ENCODE measurements around the gene ETV3.

The ETV3 gene

GRCh38 chr1:157137046-157137407 is 1.2 kb downstream of the ETV3 start:
- no peak for DNase-seq

- DNase-seq: no peak
These were observed 2.1 kb downstream of the ETV3 start for GRCh38 chr1:157136133-157136532.

GRCh38 chr1:157135646-157136045 is 2.5 kb downstream of the ETV3 start:
- no peak for DNase-seq

GRCh38 chr1:157135070-157135469 is 3.1 kb downstream of the ETV3 start:
- no peak for DNase-seq

- no peak for DNase-seq
These were observed 3.8 kb downstream of the ETV3 start for GRCh38 chr1:157134442-157134841.

- no peak for DNase-seq
These were observed 4.8 kb downstream of the ETV3 start for GRCh38 chr1:157133426-157133825.

- DNase-seq: no peak
These were observed 5.5 kb downstream of the ETV3 start for GRCh38 chr1:157132616-157133167.

- DNase-seq: no peak
These were observed 6.1 kb downstream of the ETV3 start for GRCh38 chr1:157132111-157132510.

GRCh38 chr1:157131281-157131680 is 6.9 kb downstream of the ETV3 start:
- no peak for DNase-seq

- peak; percentile 44 for DNase-seq
These were observed 13.3 kb downstream of the ETV3 start for GRCh38 chr1:157124855-157125254.

- peak; percentile 52 for DNase-seq
These were observed 18.7 kb downstream of the ETV3 start for GRCh38 chr1:157119448-157119847.

- no peak for DNase-seq
These were observed 19.2 kb downstream of the ETV3 start for GRCh38 chr1:157119008-157119407.

GRCh38 chr1:157117527-157118057 is 20.6 kb downstream of the ETV3 start:
- no peak for DNase-seq

GRCh38 chr1:157116737-157117103 is 21.5 kb downstream of the ETV3 start:
- no peak for DNase-seq

GRCh38 chr1:157115851-157116736 is 22.1 kb downstream of the ETV3 start:
- no peak for DNase-seq

- no peak for DNase-seq
These were observed 22.8 kb downstream of the ETV3 start for GRCh38 chr1:157115429-157115838.

GRCh38 chr1:157114183-157115121 is 23.7 kb downstream of the ETV3 start:
- no peak for DNase-seq

GRCh38 chr1:157113631-157114030 is 24.6 kb downstream of the ETV3 start:
- DNase-seq: no peak

- no peak for DNase-seq
These were observed 25.1 kb downstream of the ETV3 start for GRCh38 chr1:157113106-157113505.

- DNase-seq: no peak
These were observed 25.9 kb downstream of the ETV3 start for GRCh38 chr1:157112186-157112867.

- DNase-seq: no peak
These were observed 26.6 kb downstream of the ETV3 start for GRCh38 chr1:157111396-157112165.

- no peak for DNase-seq
These were observed 27.5 kb downstream of the ETV3 start for GRCh38 chr1:157110686-157111085.
